ENCODE data around the gene PRKAR2B. TPM values are rescaled to one million over a fixed set of nuclear protein-coding genes. Genes with fewer than 3 reads are reported as not detected.

The PRKAR2B gene
- total and polyA plus RNA-seq, 2 of the 4 experiments (the other 2 are of a cell fraction): 3.0 to 3.1 TPM

DNA sequence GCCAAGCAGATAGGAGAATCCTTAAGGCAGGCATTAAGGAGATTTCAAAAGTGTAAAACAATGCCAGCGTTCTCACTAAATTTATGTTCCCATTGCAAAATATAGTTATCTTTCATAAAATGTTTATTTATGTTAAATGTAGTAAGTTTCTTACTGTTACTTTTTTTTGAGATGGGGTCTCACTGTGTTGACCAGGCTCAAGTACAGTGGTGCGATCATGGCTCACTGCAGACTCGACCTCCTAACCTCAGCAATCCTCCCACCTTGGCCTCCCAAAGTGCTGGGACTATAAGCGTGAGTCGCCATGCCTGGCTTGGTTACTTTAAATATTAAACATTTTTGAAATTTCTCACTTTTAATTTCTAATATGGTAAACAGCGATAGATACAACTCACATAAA lies 31.8 kb upstream of the PRKAR2B start:
- Histone ChIP-seq H2AFZ (replicated peaks; ENCODE audit: low read length, poor library complexity) (no peak overlapping the region), H2BK15ac (ENCODE audit: low read depth, low read length) (no peak overlapping the region), H4K20me1 (ENCODE audit: insufficient read depth, low read length) (no peaks in the 10 kb centered on the region), H3K79me1 (ENCODE audit: low read depth in 1 of 2, low read length in 2 of 2) (no peaks in the 10 kb centered on the region), H3K4me3 (ENCODE audit: insufficient read depth, low read depth, low read length) (no peak overlapping the region), H4K8ac (ENCODE audit: low read depth in 2 of 2, low read length in 2 of 2) (no peak overlapping the region), H2BK20ac (ENCODE audit: low read depth, low read length) (no peak overlapping the region), H2AK5ac (ENCODE audit: low read depth, low read length) (no peak overlapping the region), H2AK9ac (replicated peaks; ENCODE audit: low read depth, low read length, poor library complexity) (no peak overlapping the region), H2BK120ac (ENCODE audit: low read depth, low read length) (no peak overlapping the region), H3K23ac (ENCODE audit: low read depth, low read length) (no peak overlapping the region), H3K9ac (ENCODE audit: low read depth, low read length) (no peak overlapping the region), H3K18ac (ENCODE audit: low read depth, low read length) (no peak overlapping the region), H3K9me3 (ENCODE audit: control insufficient read depth, insufficient read depth, low read length) (no peaks in the 10 kb centered on the region), H3K4ac (ENCODE audit: low read depth, low read length) (no peak overlapping the region), H2BK5ac (ENCODE audit: low read depth, low read length, poor library complexity, severe bottlenecking) (no peak overlapping the region), H4K91ac (ENCODE audit: insufficient read depth, low read depth, low read length) (no peak overlapping the region), H3K27me3 (ENCODE audit: control insufficient read depth, insufficient read depth, low read length) (no peaks in the 10 kb centered on the region; the same call in 1 of the 2 replicates), H3K27ac (ENCODE audit: insufficient read depth, low read length) (no peak overlapping the region), H3K4me1 (ENCODE audit: control insufficient read depth, insufficient read depth, low read length) (no peaks in the 10 kb centered on the region), H3K14ac (replicated peaks; ENCODE audit: low read depth, low read length) (no peak overlapping the region), H3K56ac (ENCODE audit: extremely low read depth, insufficient read depth, low read length) (no peak overlapping the region), H3K36me3 (ENCODE audit: control insufficient read depth, insufficient read depth, low read length) (no peaks in the 10 kb centered on the region), H3K9me1 (ENCODE audit: insufficient read depth, low read length) (no peaks in the 10 kb centered on the region), H3K4me2 (ENCODE audit: low read depth, low read length) (no peak overlapping the region), H4K5ac (ENCODE audit: low read depth, low read length) (no peak overlapping the region)
- no CpG with 5 or more reads among the region's 6 CpGs for WGBS, 2 experiments (ENCODE audit: extremely low coverage in 2 of 2, insufficient read length in 1 of 2)
- intact Hi-C loops (cut with micrococcal nuclease): no loop called here
- DNase-seq (no peak), ATAC-seq (ENCODE audit: low read depth) (no peak)
- dilution Hi-C loops (cut with HindIII; ENCODE audit: low sequenced_read_pairs, unreplicated experiment): no loop called here
- ChIA-PET POLR2A (ENCODE audit: unreplicated experiment) (interaction anchor here (1.1 kb wide), 1 partner anchor 127 kb away, joined by 7 read pairs; no protein-coding TSS in a partner anchor), CTCF (no interaction called here)
- no TSS peak for BruUV-seq (replicated peaks)
- no peak for TF ChIP-seq RFX5 (IDR thresholded peaks at IDR 0.05; ENCODE audit: low read depth, low read length)
- no peak for TF ChIP-seq MAFK (IDR thresholded peaks at IDR 0.05; ENCODE audit: low read depth, low read length)
- TF ChIP-seq BHLHE40 (IDR thresholded peaks at IDR 0.05; ENCODE audit: low read depth, low read length): no peak
- in situ Hi-C loops (cut with MboI; ENCODE audit: low sequenced_read_pairs): no loop called here

Data from IMR-90 (cell line).